ENCODE measurements around the gene SETMAR.
A peak's percentile ranks its signal among the peaks of the same experiment; 100 is the strongest.
"Not testable (repeated sequence)": the region's sequence is repeated elsewhere in the genome, so short reads cannot be mapped to it uniquely, and the experiment has no call there.

Gene SETMAR

DNA sequence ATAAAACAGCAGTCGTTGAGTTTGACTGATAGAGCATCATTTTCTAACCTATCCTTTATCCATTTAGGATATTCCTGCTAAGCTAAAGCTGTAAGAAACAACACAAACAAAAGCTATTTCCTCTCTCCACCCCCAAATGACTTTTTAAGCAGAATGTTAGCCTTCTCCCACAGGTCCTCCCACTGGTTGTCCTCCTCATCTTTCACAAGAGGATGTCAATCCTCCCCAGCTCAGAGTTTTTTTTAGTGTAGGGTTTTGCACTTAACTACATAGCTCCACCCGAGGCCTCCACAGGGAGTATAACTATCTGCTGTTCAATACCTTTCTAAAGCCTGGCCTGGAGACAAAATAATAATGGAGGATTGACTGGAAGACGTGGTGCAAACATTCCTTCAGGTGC is 7.8 kb downstream of the SETMAR start:
- intact Hi-C loops (cut with DNase I), result no loop called here
- DNase-seq, result peak in 14 of 42 donors; percentile 15 to 73 (median 38)

- intact Hi-C loops (cut with DNase I), result no loop called here
Observed at GRCh38 chr3:4311496-4311895, 8.3 kb downstream of the SETMAR start.

GRCh38 chr3:4313606-4314293 is 10.6 kb downstream of the SETMAR start:
- intact Hi-C loops (cut with DNase I), result no loop called here
- no peak for DNase-seq

More at GRCh38 chr3:4311496-4311895, 8.3 kb downstream of the SETMAR start:
- no peak for DNase-seq

- no peak for DNase-seq
- intact Hi-C loops (cut with DNase I), result no loop called here
Observed at GRCh38 chr3:4314688-4315087, 11.5 kb downstream of the SETMAR start.

DNA sequence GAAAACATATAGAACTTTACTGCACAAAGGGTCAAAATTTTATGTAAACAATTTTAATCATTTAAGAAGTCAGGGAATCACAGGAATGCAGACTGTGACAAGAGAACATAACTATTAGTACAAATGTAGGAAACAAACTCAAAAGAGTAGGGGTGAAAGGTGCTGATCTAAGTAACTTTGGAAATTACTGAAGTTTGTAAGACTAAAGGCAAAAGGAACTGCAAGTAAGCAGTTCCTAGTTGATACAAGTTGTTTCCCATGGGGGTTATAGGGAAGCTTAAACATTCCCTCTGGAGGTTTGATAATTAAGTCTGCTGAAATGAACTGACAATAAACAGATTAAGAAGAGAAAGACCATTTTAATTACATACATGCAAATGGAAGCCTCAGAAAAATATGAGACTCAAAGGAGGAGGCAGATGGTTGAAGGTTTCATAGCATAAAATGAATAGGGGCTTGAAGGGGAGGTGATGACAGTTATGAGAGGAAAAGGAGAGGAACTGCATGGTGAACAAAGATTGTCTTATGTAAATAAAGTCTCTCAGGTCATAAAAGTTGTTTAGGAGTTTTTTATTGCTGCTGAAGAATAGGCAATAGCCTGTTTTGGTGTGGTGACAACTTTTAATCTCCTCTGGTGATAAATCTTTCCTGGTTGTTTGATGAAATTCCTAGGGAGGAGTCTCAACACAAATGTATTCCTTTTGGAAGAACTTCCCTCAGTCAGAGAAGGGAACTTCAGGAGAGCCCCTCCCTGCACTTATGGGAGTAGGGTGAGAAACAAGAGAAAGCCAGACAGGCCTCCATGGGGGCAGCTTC is 17.1 kb downstream of the SETMAR start:
- no peak for DNase-seq
- intact Hi-C loops (cut with DNase I), result no loop called here

DNA sequence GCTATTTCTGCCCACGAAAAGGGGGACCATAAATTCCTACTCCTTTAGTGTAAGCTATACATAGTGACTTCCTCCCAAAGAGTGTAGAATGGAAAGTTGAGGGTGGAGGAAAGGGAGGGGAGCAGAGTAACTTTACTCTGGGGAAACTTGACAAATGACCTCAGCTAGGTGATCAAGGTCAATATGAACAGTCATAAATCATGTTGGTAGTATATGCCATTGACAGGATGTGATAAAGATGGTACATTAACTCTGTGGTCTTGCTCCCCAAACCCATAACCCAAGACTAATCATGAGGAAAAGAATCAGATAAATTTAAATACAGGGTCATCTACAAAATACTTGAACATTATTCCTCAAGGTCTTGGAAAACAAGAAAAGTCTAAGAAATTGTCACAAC is 18.6 kb downstream of the SETMAR start:
- no peak for DNase-seq
- intact Hi-C loops (cut with DNase I), result no loop called here

DNA sequence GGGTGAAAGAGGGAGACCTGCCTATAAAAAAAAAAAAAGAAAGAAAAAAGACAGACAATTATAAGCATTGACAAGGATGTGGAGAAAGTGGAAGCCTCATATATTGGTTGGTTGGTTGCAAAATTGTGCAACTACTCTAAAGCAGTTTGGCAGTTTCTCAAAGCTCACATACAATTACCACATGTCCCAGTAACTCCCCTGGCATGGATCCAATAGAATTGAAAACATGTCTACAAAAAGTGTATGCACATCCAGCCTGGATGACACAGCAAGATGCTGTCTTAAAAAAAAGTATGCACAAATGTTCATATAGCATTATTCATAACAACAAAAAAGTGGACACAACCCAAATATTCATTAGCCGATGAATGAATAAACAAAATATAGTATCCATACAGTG is 19.5 kb downstream of the SETMAR start:
- DNase-seq, result no peak
- intact Hi-C loops (cut with DNase I), result no loop called here

DNA sequence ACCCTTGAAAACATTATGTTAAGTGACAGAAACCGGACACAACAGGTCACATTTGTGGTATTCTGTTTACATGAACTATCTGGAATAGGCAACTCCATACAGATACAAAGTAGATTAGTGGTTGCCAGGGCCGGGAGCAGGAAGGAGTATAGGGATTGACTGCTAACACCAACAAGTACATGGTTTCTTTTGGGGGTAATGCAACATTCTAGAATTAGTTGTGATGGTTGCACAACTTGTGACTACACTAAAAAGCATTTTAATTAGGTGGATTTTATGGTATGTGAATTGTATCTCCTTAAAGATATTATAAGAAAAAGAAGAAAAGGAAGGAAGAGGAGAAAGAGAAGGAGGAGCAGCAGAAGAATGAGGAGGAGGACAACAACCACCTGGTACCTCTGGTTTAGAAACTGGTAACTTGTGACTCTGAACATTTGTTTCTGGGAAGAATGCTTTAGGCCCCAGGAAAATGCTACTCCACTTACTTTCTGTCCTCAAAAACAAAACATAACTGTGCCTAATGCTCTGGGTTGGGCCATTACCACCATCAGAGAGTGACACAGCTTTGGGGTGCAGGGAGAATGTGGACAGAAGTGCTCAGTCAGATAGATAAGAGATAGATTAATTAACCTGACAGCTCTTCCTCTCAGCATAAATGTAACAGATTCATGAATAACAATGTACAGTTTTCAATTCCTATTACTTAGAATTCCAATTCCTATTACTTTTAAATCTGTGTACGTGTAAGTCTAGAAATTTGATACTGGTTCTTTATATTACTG is 20.3 kb downstream of the SETMAR start:
- DNase-seq, result no peak
- intact Hi-C loops (cut with DNase I), result no loop called here

- intact Hi-C loops (cut with DNase I), result no loop called here
Observed at GRCh38 chr3:4326868-4327267, 23.7 kb downstream of the SETMAR start.

DNA sequence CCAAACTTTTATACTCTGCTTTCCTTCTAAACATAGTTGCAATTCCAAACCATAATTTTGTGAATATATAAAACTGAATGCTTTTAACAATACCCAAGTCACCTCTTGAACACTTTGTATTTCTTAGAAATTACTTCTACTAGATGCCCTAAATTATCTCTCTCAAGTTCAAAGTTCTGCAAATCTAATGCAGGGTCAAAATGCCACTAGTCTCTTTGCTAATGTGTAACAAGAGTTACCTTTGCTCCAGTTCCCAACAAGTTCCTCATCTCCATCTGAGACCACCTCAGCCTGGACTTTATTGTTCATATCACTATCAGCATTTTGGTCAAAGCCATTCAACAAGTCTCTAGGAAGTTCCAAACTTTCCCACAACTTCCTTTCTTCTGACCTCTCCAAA is 26.6 kb downstream of the SETMAR start:
- intact Hi-C loops (cut with DNase I); DNase-seq: not testable (repeated sequence)

More at GRCh38 chr3:4326868-4327267, 23.7 kb downstream of the SETMAR start:
- DNase-seq, result no peak

DNA sequence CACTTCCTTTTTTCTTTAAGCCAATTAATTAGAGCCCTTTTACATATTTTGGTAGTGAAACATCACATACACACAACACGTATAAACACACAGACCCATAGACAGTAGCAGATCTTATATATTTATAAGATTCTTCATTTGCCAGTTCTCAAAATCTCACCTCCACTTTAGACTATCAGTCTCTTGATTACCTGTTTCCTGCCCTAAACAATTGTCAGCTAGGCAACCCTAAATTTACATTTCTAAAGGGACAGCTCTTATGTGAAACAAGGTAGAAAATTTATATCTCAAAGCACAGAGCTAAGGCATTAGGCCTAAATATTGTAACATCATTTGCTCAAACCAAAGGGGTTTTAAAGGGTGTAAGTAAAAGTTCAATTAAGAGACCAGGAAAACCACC is 28.9 kb downstream of the SETMAR start:
- DNase-seq, result no peak
- intact Hi-C loops (cut with DNase I), result no loop called here

- DNase-seq, result no peak
- intact Hi-C loops (cut with DNase I), result no loop called here
Observed at GRCh38 chr3:4332574-4332973, 29.4 kb downstream of the SETMAR start.

DNA sequence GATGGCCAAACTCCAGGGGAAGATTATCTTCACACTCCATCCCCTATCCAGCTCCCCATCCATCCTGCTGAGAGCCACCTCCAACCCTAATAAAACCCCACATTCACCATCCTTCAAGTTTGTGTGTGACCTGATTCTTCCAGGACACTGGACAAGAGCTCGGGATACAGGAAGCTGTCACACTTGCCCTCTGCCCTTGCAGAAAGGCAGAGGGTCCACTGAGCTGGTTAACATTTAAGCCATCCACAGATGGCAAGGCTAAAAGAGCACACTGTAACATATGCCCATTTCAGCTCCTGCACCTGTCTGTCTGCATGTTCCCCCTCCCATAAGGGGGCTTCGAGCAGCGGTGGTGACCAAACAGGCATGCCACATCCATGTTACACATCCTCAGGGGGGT is 29.8 kb downstream of the SETMAR start:
- no peak for DNase-seq
- intact Hi-C loops (cut with DNase I), result no loop called here

GRCh38 chr3:4334548-4334947 is 31.4 kb downstream of the SETMAR start:
- no peak for DNase-seq
- intact Hi-C loops (cut with DNase I), result no loop called here

GRCh38 chr3:4335840-4336562 is 32.8 kb downstream of the SETMAR start:
- peak in 1 of 42 donors; percentile 51 for DNase-seq
- intact Hi-C loops (cut with DNase I), result no loop called here

GRCh38 chr3:4336850-4337546 is 33.8 kb downstream of the SETMAR start:
- intact Hi-C loops (cut with DNase I), result no loop called here
- no peak for DNase-seq

DNA sequence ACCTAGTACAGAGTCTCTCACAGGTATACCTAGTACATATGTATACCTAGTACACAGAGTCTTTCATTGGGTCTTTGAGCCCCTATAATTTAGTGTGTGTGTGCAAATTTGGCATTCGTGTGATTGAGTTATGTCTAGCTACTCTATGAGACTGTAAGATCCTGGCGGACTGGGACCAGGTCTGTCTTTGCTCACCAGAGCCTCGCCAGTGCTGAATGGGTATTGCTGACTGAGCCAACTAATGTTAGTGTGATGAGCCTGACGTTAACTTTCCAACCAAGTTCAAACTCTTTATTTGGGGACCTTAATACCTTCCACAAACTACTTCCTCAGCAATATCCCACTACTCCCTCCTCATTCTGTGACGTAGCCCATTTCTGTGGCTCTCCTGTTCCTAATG is 35.6 kb downstream of the SETMAR start:
- intact Hi-C loops (cut with DNase I), result no loop called here
- DNase-seq, result no peak

DNA sequence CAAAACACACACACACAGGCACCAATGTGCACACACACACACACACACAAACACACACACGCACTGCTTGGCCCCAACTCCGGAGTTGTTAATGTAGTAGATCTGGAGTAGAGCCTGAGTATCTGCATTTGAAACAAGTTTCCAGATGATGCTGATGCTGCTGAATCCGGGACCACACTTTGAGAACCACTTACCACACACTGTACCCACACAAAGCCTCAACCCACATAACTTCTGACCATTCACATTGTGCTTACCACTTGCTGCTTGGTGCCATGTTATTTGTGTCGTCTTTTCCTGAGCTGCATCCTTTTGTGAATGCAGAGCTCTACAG is 36.9 kb downstream of the SETMAR start:
- intact Hi-C loops (cut with DNase I), result no loop called here
- DNase-seq, result no peak
